ENCODE data around the gene LARGE1.

DNA sequence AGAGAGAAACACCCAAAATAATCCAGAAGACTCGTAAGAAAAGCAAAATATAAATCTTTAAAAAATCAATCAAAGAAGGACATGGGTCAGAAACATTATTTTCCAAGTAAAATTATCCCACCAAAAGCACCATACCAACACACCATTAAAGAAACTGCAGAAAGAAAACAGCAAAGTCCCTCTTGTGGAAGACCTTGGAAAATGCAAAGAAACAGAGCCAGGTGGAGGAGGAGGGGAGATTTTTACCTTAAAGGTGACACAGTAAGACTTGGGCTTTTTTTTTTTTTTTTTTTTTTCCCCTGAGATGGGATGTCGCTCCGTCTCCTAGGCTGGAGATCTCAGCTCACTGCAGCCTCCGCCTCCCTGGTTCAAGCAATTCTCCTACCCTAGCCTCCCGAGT, 123.8 kb downstream of the LARGE1 start:
- TF ChIP-seq, protein P1, sequence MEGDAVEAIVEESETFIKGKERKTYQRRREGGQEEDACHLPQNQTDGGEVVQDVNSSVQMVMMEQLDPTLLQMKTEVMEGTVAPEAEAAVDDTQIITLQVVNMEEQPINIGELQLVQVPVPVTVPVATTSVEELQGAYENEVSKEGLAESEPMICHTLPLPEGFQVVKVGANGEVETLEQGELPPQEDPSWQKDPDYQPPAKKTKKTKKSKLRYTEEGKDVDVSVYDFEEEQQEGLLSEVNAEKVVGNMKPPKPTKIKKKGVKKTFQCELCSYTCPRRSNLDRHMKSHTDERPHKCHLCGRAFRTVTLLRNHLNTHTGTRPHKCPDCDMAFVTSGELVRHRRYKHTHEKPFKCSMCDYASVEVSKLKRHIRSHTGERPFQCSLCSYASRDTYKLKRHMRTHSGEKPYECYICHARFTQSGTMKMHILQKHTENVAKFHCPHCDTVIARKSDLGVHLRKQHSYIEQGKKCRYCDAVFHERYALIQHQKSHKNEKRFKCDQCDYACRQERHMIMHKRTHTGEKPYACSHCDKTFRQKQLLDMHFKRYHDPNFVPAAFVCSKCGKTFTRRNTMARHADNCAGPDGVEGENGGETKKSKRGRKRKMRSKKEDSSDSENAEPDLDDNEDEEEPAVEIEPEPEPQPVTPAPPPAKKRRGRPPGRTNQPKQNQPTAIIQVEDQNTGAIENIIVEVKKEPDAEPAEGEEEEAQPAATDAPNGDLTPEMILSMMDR (IDR thresholded peaks at IDR 0.05; ENCODE audit: low read depth, low read length), result no peak
- TF ChIP-seq POLR2A (IDR thresholded peaks at IDR 0.05; ENCODE audit: extremely low read depth, insufficient read length), result no peak

Data from NB4 (cell line).